H1 (cell line): ENCODE data around the gene UBE4A. TPM values are rescaled to one million over a fixed set of nuclear protein-coding genes. Genes with fewer than 3 reads are reported as not detected.

ENCODE experiments used
- EP300 ChIP-seq, 2 experiments: IDR thresholded peaks; 1 replicate in 1 of 2; 2 replicates in 1 of 2; pipeline ENCODE4 v1.6.1; 2011 to 2012; ENCODE audit warnings: low read depth in 2 of 2, low read length in 2 of 2, mild to moderate bottlenecking in 2 of 2, borderline replicate concordance in 1 of 2, inconsistent platforms in 1 of 2, moderate library complexity in 1 of 2
- KDM1A ChIP-seq: fragments of 200-600, 300-600 bp; sonication (generic); IDR thresholded peaks from 2 replicates; pipeline ENCODE4 v1.7.1; 2016; ENCODE audit warnings: mild to moderate bottlenecking, low read length, borderline replicate concordance
- PHF8 ChIP-seq: fragments of 200-600 bp; sonication (generic); conservative IDR thresholded peaks from 2 replicates; pipeline ENCODE4 v1.7.1; 2012; ENCODE audit warnings: low read depth, mild to moderate bottlenecking, inconsistent platforms, low read length, moderate library complexity
- POU5F1 ChIP-seq: IDR thresholded peaks from 2 replicates; pipeline ENCODE4 v1.6.1; 2011; ENCODE audit warnings: low read depth, mild to moderate bottlenecking, low read length, moderate library complexity
- RAD21 ChIP-seq, 2 experiments: IDR thresholded peaks in 1 of 2; conservative IDR thresholded peaks in 1 of 2; 2 replicates each; pipeline ENCODE4 v1.6.1; 2011; ENCODE audit warnings: low read depth in 2 of 2, low read length in 2 of 2, improper control_type of control experiment in 1 of 2, inconsistent platforms in 1 of 2, mild to moderate bottlenecking in 1 of 2, moderate library complexity in 1 of 2
- RNF2 ChIP-seq: fragments of 200-900, 300-1000 bp; sonication (generic); IDR thresholded peaks from 2 replicates; pipeline ENCODE4 v1.7.1; 2016; ENCODE audit warnings: borderline replicate concordance, low read depth, mild to moderate bottlenecking, antibody characterized with exemption, low read length; ENCODE audit not compliant: poor library complexity, severe bottlenecking; ENCODE audit errors: missing control alignments
- SP4 ChIP-seq: IDR thresholded peaks from 2 replicates; pipeline ENCODE4 v1.6.1; 2012; ENCODE audit warnings: low read length, inconsistent platforms
- polyA plus RNA-seq, 7 experiments: library from polyadenylated mRNA; depleted of rRNA in 3 of 7; stranded (reverse) in 5 of 7; unstranded in 2 of 7; fragments of >200 nt in 5 of 7; fragments of 200-250 nt in 2 of 7; gene quantifications; 1 replicate in 5 of 7; 2 replicates in 1 of 7; 4 replicates in 1 of 7; pipeline versions ENCODE4 v1.2.1 to v1.2.3, GENCODE V29; 2011 to 2013; ENCODE audit warnings: missing spikeins in 2 of 7, mixed read lengths in 2 of 7
- total RNA-seq: library from RNA; stranded (reverse); fragmentation: NEBNext Ultra II Directional; extraction: Animal tissue kit (Norgen Biotek cat#: 25700); gene quantifications from 2 replicates; pipeline ENCODE4 v1.2.1, GENCODE V29; 2021

UBE4A gene
- total and polyA plus RNA-seq, 2 of the 8 experiments (the other 6 are each of a cell fraction or from before 2014, with no cell fraction given) = 11.3 to 34.5 TPM

- no peak for TF ChIP-seq RAD21 (IDR thresholded peaks at IDR 0.05 in 1 of 2, conservative IDR thresholded peaks at IDR 0.05 in 1 of 2; ENCODE audit: low read depth in 2 of 2, low read length in 2 of 2)
- no peak for TF ChIP-seq EP300 (IDR thresholded peaks at IDR 0.05; ENCODE audit: borderline replicate concordance in 1 of 2, low read depth in 2 of 2, low read length in 2 of 2)
- TF ChIP-seq SP4 = no peak
- TF ChIP-seq KDM1A = no peak
- no peak for TF ChIP-seq RNF2
- no peak for TF ChIP-seq POU5F1
- TF ChIP-seq PHF8 = no peak
These were observed 15.4 kb upstream of the UBE4A start, which contains the start of gene CD3G (continued) for GRCh38 chr11:118343981-118344515.
